Anterior cingulate cortex (tissue), 58 donors: Measurements from ENCODE around the gene VWCE.
"Not testable (repeated sequence)": the region's sequence is repeated elsewhere in the genome, so short reads cannot be mapped to it uniquely, and the experiment has no call there.

Source experiments
- DNase-seq, 58 donors: peaks; one replicate each; lab custom pipeline; 2025; lab: John Stamatoyannopoulos, UW

The VWCE gene

DNA sequence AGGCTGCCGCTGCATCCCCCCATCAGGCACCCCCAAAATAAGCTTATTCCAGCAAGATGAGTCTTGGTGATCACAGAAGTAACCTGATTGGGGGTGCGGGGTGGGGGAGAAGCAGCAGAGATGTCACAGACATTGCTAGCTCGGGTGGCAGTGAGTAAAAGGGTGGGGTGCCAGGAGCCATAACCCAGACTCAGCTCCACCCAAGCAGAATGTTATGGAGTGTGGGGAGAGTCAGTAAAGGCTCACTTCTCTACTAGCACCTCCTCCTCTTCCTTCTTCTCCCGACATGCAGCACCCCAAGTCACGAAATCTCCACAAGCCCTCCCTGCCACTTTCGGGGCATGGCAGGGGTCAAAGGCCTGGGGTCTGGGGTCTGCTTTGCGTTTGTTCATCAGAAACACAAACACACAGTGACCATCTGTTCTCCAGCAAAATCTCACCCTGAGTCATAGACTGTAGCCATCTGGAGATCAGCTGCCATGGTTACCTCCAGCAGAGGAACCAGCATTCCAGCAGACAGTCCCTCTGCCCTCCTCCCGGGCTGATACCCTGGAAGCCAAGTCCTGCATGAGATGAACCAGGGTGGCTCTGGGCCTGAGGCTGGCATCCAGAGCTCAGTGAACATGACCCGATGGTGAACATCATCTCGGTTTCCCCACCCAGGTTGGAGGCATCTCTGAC, 68.5 kb downstream of the VWCE start:
- not testable (repeated sequence) for DNase-seq

DNA sequence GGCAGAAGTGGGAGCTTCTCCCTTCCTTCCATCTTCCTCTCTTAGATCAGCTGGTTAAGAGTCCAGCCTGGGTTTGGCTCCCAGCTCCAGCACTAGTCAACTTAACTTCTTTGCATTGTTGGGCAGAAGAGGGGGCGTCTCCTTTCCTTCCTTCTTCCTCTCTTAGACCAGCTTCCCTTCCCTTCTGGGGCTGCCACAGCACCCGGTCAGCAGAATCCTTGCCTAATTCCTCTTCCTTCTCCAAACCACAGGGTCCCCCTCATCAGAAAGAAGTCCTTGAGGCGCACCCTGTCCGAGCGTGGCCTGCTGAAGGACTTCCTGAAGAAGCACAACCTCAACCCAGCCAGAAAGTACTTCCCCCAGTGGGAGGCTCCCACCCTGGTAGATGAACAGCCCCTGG, 72.4 kb downstream of the VWCE start:
- DNase-seq: not testable (repeated sequence)

DNA sequence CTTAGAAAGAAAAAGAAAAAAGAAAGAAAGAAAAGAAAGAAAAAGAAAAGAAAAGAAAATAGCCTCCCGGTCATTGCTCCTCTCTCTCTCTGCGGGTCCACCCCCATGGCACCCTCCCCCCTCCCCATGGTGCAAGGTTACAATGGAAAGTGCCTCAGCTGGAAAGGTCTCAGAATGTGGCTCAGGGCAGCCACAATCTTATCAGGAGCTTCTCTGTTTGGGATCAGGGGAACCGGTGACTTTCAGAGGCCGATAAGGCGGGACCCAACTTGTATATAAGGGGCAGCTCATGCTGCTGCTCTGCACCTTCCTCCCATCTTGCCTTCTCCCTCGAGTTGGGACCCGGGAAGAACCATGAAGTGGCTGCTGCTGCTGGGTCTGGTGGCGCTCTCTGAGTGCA, 73.1 kb downstream of the VWCE start, which contains the start of gene PGA4:
Gene PGA4, plus strand, starts transcription at position 301 of the 400 bp plus-strand sequence. Its CDS starts 54 bp downstream, at position 355.
- not testable (repeated sequence) for DNase-seq

DNA sequence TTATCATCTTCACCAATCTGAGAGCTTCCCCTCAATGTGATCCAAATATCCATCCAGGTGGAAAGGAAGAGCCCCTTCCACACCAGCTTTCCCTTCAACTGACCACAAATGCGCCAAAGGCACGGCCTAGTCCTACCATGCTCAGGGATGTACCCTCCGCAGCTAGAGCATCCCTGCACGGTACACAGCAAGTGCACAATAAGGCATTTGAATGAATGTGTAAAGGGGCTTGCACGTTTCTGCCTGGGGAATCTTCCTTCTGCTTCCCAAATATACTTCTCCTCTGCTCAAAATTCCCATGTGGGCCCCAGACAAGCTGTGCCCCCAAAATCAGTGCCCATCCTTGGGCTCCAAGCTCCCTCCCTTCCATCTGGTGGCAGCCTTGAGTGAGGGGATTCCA, 76.1 kb downstream of the VWCE start:
- DNase-seq: not testable (repeated sequence)

DNA sequence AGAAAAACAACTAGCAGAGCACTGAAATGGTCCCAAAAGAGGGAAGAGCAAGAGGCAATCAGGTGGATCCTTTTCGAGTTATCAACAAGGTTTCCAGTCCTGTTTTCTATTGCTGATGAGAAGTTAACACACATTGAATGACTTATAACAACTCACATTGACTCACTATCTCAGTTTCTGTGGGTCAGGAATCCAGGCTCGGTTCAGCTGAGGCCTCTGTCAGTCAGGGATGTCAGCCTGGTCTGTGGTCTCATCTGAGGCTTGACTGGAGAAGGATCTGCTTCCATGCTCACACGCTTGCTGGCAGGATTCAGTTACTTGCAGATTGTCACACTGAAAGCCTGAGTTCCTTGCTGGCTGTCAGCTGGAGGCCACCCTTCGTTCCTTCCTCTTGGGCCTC, 76.8 kb downstream of the VWCE start:
- DNase-seq: not testable (repeated sequence)

DNA sequence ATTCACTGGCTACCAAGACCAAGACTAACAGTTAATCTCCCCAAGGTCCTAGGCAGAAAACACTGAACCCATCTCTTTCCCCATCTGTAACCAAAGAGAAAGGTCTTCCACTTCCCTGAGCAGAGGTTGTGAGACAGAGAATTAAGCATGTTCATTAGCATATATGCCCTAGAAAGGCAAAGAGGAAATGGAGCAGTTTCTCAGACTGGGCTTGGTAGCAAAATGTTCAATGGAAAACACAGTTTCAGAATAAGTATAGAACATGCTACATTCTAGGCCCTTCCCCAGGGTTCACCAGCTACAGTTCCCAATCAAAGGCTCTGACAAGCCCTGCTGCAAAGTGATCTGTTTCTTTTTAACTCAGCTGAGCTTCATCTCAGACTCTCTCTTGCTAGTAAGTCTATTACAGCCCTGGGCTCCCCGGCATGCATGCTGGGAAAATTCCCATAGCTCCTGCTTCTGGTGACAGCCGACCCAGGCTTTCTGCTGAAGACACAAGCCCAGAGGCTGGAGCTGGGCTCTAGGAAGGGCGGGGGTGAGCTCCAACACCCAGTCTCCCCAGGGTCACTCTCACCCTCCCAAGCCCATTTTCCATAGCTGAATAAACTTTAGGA, 81.3 kb downstream of the VWCE start:
- not testable (repeated sequence) for DNase-seq

DNA sequence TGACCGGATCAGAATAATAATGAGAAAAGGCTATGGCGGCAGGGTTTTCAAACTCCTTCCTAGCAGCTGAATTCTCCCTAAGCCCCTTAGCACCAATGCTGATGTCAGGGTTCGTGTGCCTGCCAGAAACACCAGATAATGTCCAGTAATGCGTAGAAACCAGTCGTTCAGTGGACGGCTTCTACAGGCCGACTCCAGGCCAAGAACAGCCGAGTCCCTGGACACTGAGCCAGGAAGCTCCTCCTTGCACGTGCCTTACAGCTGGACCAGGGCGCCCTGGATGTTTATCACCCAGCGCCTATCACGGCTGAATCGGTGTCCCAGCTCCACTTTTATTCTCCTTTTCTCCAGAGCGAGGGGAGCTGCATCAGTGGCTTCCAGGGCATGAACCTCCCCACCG, 82.9 kb downstream of the VWCE start:
- DNase-seq: not testable (repeated sequence)

DNA sequence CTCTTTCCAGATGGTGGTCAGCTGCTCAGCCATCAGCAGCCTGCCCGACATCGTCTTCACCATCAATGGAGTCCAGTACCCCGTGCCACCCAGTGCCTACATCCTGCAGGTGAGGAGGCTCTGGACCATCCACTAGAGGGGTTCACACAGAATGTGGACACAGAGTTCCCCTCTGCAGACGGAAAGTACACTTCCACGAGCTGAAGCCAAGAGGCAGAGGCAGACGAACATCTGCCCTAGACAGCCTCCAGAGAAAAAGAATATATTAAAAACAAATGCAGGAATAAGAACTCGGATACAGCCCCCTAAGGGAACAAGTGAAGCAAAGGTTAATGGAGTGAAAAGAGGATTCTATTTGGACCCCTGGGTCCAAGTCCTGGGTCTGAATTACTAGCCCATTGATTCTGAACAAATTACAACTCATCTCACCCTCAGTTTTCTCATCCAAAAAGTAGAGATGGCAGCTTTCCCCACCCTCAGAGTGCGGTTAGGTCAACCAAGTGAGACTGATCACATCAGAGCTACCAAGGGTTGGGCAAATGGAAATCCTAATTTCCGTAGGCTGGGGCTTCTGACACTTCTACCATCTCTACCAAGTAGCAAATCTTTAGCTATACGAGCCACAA, 83.7 kb downstream of the VWCE start:
- DNase-seq: not testable (repeated sequence)

DNA sequence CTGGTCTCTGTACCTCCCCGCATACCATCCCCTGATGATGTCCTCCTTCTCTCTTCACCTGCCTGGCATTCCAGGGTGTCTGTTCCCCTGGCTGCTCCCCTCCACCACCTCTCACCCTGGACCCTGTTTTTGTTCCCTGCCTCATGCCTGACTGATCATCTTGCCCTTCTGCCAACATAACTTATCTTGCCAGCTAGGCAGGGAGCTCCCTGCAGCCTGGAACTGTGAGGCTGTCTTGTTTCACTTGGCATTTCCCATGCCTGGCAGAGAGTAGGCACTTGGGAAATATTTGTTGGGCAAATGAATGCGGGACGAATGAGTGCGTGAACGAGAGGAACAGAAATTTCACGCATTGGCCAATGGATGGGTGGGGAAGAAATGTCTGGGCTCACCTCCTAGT, 84.5 kb downstream of the VWCE start:
- not testable (repeated sequence) for DNase-seq
